Left renal pelvis (tissue), 4 donors: ENCODE data around the gene OR2T27. TPM values are rescaled to one million over a fixed set of nuclear protein-coding genes. Genes with fewer than 3 reads are reported as not detected.

ENCODE experiments used
- polyA plus RNA-seq, 4 donors: library from polyadenylated mRNA; unstranded; fragments of 120-200 nt; gene quantifications; one replicate each; pipeline ENCODE4 v1.2.1, GENCODE V29; 2013; ENCODE audit not compliant: insufficient read length in 4 of 4

The OR2T27 gene
- polyA plus RNA-seq, 4 donors: not detected

Other genes starting within 250 kb of the OR2T27 start
- gene OR2T2, start 209.9 kb downstream of the OR2T27 start, polyA plus RNA-seq: not detected
- gene OR2T3, start 182.2 kb downstream of the OR2T27 start, polyA plus RNA-seq: not detected
- not detected for gene OR2T5, start 166.9 kb downstream of the OR2T27 start, polyA plus RNA-seq
- gene OR2G6, start 147.5 kb downstream of the OR2T27 start, polyA plus RNA-seq: under 1 TPM in 1 of 4 donors, not detected in 3; 0.08 TPM
- not detected for gene OR2T29, start 92.8 kb downstream of the OR2T27 start, polyA plus RNA-seq
- gene OR2T34, start 80.8 kb downstream of the OR2T27 start, polyA plus RNA-seq: not detected
- under 1 TPM in 2 of 4 donors, not detected in 2; 0.14 to 0.34 TPM for gene OR2T10, start 57.8 kb downstream of the OR2T27 start, polyA plus RNA-seq
- not detected for gene OR2T11, start 20.4 kb downstream of the OR2T27 start, polyA plus RNA-seq
- not detected for gene OR2T35, start 10.2 kb downstream of the OR2T27 start, polyA plus RNA-seq
- not detected for gene OR14I1, start 47.2 kb upstream of the OR2T27 start, polyA plus RNA-seq
- not detected for gene LYPD8, start 100.2 kb upstream of the OR2T27 start, polyA plus RNA-seq
- gene SH3BP5L, start 170.4 kb upstream of the OR2T27 start, polyA plus RNA-seq: 10 to 100 TPM; 17.0 to 31.5 (median 24.8) TPM
- gene ZNF672, start 182.7 kb upstream of the OR2T27 start, polyA plus RNA-seq: 10 to 100 TPM; 13.6 to 25.9 (median 20.8) TPM
- gene ZNF692, start 203.6 kb upstream of the OR2T27 start, polyA plus RNA-seq: 10 to 100 TPM; 33.6 to 67.6 (median 42.3) TPM